Left colon (tissue), 2 donors: ENCODE results near the gene HCFC1. TPM values are rescaled to one million over a fixed set of nuclear protein-coding genes. Genes with fewer than 3 reads are reported as not detected.

Experiments
- ATAC-seq: fragments of 200-7000 bp; cut with Tn5 transposase; one replicate; pipeline ENCODE4 v1.9.1; 2020; ENCODE audit warnings: mild to moderate bottlenecking, moderate library complexity
- DNase-seq, 2 donors: peaks; one replicate each; pipeline ENCODE4 v3.0.0-alpha.2; 2020
- intact Hi-C, 2 donors: fragments of 100-400 bp; cut with DNase I in 1 of 2; cut with micrococcal nuclease in 1 of 2; formaldehyde crosslinking; loops; one replicate each; pipeline versions ENCODE4 v1.11.2 to v1.14.0; 2022; cut with DNase I, micrococcal nuclease
- total RNA-seq, 2 donors: library from RNA; stranded (reverse); fragmentation: NEBNext Ultra II Directional; extraction: Animal tissue kit (Norgen Biotek cat#: 25700); gene quantifications; one replicate each; pipeline ENCODE4 v1.2.1, GENCODE V29; 2021
- donor health status: DM: no; HTN: no; CAD: no.
- donor health status: DM: yes; HTN: yes; CAD: no.

HCFC1 gene
- total RNA-seq, 2 donors from 2014 or later: 31.9 to 47.9 TPM

- DNase-seq: no peak
- intact Hi-C loops: no loop called here
- ATAC-seq: no peak
Measured at GRCh38 chrX:153966283-153966688, 5.3 kb downstream of the HCFC1 start.

- ATAC-seq: no peak
- intact Hi-C loops: no loop called here
- no peak for DNase-seq
Measured at GRCh38 chrX:153965406-153965805, 6.2 kb downstream of the HCFC1 start.

GRCh38 chrX:153964105-153964504 lies 7.5 kb downstream of the HCFC1 start:
- DNase-seq (no peak), ATAC-seq (no peak)
- intact Hi-C loops: no loop called here

- intact Hi-C loops: no loop called here
- ATAC-seq (no peak), DNase-seq (no peak)
Measured at GRCh38 chrX:153963546-153963945, 8.1 kb downstream of the HCFC1 start.

- ATAC-seq: no peak
- DNase-seq: no peak
- intact Hi-C loops: no loop called here
Measured at GRCh38 chrX:153961292-153961691, 10.3 kb downstream of the HCFC1 start.

DNA sequence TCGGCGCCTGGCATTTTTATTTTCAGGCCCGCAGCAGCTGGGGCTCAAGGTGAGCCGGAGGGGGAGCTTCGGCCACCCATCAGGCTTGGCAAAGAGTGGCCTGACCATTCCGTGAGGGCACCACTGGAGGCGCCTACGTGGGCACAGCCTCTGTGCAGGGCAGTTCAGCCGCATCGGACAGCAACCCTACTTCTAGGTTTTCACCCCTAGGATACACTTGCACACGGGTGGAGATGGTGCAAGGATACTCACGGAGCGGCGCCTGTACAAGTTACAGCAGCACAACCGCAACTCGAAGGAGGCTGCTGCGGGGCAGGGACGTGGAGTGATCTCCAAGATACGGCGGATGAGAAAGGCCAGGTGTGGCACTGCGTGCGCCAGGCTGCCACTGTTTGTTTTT lies 10.8 kb downstream of the HCFC1 start:
- DNase-seq: no peak
- intact Hi-C loops: no loop called here
- no peak for ATAC-seq

GRCh38 chrX:153960077-153960476 lies 11.5 kb downstream of the HCFC1 start:
- intact Hi-C loops: no loop called here
- ATAC-seq: no peak
- no peak for DNase-seq

DNA sequence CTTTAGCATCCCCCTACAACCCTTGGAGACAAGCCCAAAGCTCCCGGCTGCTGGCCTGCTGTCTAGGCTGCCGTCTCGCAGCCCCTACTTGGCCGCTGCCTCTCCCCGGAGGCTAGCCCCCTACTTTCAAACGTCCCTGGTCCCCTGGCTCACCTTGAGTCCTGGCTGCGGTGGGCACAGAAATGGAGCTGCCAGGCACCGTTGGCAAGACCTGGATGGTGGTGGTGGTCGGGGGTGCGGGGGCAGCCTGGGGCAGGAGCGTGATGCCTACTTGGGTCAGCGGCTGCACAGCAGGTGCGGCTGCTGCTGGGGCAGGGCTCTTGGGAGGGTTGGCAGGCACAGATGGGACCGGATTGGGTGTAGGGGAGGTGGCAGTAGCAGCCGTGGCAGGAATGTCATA lies 12.0 kb downstream of the HCFC1 start:
- DNase-seq (no peak), ATAC-seq (no peak)
- intact Hi-C loops: no loop called here

DNA sequence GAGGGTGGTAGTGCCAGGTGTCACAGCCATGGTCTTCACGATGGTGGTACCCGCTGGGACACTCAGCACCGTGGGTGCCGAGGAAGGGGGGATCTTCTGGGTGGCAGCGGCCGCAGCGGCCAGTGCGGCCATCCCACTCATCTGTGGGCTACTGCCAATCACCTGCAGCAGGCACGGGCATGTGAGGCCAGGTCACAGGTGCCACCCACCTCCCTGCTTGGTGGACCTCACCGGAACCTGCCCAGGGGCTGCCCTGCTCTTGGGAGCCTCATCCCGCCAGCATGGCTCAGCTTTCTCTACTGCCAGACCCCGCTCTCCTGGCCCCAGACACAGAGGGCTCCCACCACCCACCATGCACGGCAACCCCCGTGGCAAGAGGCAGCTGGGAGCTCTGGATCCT lies 13.0 kb downstream of the HCFC1 start:
- ATAC-seq: no peak
- DNase-seq: no peak
- intact Hi-C loops: no loop called here

DNA sequence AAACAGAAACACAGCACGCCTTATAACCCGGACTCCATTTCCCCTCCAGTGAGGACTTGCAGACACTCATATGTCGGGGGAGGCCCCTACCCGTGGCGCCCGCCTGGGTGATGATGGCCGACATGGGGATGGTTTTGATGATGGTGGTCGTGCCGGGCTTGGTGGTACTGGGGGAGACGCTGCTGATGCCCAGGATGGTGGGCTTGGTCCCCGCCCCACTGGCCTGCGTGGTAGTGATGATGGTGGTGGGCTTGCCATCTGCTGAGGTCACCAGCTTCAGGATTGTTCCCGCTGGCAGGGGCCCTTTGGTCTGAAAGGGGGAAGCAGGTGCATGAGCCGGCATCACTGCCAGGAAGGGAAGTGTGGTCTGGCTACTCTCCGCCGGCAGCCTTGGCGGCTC lies 14.4 kb downstream of the HCFC1 start:
- no peak for DNase-seq
- intact Hi-C loops: no loop called here
- ATAC-seq: no peak

DNA sequence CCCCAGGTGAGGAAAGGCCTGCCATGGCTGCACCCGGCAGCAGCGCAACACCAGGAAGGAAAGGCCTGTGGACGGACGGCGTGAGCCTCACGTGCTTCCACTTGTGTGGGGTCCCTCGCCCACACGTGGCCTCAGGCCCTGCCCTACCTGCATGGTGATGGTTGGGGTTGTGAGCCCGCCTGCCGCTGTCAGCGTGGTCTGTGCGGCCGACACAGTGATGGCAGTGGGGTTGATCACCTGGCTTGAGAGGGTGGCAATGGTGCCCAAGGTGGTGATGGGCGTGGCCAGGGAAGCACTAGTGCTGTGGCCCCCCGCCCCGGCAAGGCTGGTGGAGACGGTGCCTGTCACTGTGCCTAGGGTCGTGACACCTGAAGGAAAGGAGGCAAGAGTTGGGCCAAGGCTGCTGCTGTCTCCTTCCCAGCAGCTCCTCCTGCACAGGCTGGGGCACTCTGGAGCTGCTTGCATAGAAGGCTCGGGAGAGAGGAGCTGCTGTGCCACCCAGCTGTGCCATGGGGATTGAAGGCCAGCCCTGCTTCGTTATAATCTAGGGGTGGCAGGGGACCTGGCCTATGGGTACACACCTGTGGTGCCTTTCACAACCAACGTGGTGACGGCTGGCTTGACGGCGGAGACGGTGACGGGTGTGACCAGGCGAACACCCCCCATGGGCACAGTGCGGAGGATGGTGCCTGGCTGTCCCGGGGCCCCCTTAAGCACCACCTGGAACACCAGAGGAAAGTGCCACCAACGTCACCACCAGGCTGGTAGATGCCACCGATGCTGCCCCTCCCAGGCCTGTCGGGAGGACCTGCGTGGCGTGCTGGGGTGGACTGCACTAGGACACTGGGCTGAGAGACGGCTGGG lies 15.3 kb downstream of the HCFC1 start:
- intact Hi-C loops: no loop called here
- no peak for ATAC-seq
- no peak for DNase-seq

DNA sequence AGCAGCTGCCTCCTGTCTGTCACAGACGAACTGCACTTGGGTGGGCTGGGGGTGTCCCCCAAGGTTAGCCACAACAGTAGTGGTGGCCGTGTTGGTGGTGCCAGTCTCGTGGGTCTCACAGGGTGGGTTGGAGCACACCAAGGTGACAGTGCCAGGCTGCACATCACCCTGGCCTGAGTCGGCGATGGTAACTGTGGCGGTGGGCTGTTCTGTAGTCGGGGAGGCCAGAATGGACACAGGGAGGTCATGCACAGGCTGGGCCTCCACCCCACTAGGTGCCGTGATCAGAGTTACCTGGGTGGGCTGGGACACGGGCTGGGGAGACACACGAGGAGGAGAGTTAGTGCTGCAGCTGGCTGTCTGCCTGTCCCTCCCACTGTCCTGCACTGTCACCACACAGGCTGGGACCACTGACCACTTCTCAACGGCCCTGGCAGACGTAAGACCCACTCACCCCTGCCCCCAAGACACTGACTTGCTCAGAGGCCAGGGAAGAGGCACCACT lies 16.3 kb downstream of the HCFC1 start:
- DNase-seq: no peak
- intact Hi-C loops: no loop called here

DNA sequence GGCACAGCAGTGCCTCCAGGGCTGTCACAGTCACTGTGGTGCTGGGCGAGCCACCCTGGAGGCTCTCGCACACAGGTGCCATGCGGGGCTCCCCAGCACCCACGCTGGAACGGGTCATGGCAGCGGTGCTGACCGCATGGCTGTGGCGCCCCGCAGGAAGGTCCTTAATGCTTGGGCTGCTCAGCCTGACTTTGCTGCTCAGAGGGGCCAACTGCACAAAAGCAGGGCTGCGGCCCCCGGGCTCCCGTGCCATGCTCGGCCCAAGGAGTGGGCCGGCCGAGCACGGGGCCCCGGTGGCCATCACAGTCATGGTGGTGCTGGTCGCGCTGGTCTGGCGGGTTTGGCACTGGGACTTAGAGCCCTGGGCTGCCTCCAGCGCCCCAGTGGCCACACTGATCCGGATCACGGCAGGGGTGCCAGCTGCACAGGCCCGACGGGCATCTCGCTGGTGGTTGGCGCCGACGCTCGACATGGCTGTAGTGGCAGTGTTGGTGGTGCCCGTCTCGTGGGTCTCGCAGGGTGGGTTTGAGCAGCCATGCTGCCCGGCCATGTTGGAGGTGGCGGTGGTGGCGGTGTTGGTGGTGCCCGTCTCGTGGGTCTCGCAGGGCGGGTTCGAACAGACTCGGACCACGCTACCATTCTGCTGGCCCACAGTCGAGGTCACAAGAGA lies 16.9 kb downstream of the HCFC1 start:
- DNase-seq (no peak), ATAC-seq (no peak)
- intact Hi-C loops: loop anchor here in 1 of 2 donors (5.0 kb wide), 1 partner anchor 192 kb away; the partner anchor contains the start of gene PLXNB3

More for the DNA sequence above, 16.3 kb downstream of the HCFC1 start:
- ATAC-seq: no peak

GRCh38 chrX:153953892-153954557 lies 17.6 kb downstream of the HCFC1 start:
- ATAC-seq: peak; percentile 5
- no peak for DNase-seq
- intact Hi-C loops: loop anchor here in 1 of 2 donors (5.0 kb wide), 1 partner anchor 192 kb away; the partner anchor contains the start of gene PLXNB3

DNA sequence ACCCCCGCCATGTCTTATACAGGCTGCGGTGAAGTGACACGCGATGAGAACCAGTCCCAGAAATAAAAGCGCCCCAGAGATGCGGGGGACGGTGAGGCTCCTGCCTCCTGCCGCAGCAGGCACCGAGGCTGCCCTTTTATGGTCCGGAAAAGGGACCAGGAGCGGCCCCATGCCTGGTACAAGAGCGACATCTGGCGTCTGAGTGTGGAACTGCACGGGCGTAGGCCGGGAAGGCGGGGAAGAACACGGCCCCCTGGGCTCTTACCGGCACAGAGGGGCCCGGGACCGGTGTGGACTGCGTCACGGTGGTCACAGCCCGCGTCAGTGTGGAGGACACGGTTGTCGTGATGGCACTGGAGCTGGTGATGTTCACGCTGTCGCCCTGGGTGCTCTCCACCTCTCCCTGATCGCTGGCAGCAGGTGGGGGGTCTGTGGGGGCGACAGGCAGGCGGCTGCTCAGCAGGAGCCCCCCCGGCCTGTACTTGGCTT lies 18.2 kb downstream of the HCFC1 start:
- intact Hi-C loops: loop anchor here in 1 of 2 donors (5.0 kb wide), 1 partner anchor 191 kb away; the partner anchor contains the start of gene PLXNB3
- ATAC-seq (peak; percentile 78), DNase-seq (peak; percentile 68 to 82)

DNA sequence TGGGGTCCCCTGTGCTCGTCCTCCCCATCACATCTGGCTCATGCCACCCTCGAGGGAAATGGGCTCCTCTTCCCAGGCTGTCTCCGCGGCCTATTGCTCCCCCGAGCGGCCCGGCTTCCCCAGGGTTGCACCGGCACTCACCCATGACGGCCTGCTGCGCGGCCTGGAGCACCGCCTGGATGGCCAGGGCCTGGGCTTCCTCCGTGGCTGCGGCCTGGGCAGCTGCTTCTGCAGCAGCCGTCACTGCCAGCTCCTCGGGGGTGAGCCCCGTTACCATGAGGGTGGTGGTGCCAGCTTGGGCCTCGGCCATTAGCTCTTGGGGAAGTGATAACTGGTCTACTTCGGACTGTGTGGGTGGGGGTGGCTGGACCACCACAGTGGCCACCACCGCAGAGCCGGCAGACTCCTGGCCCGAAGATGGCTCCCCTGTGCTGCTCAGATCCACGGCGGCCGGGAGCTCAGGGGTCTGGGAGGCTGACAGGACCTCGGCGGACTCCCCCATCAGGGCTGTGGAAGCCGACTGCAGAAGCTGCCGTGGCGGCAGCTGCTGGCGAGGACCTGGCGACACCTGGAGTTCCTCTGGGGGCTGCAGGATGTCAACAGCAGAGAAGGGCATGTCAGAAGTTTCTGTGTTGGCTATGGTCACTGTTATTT lies 19.1 kb downstream of the HCFC1 start:
- DNase-seq (no peak), ATAC-seq (no peak)
- intact Hi-C loops: loop anchor here in 1 of 2 donors (5.0 kb wide), 1 partner anchor 190 kb away; the partner anchor contains the start of gene PLXNB3

GRCh38 chrX:153951683-153952372 lies 19.8 kb downstream of the HCFC1 start:
- DNase-seq (no peak), ATAC-seq (no peak)
- intact Hi-C loops: loop anchor here in 1 of 2 donors (5.0 kb wide), 1 partner anchor 190 kb away; the partner anchor contains the start of gene PLXNB3

GRCh38 chrX:153950127-153950526 lies 21.5 kb downstream of the HCFC1 start:
- intact Hi-C loops: loop anchor here in 1 of 2 donors (5.0 kb wide), 1 partner anchor 188 kb away; the partner anchor contains the start of gene PLXNB3
- no peak for ATAC-seq
- no peak for DNase-seq
